ENCODE results near the gene LRRC52. TPM values are rescaled to one million over a fixed set of nuclear protein-coding genes. Genes with fewer than 3 reads are reported as not detected.

The LRRC52 gene
- total RNA-seq, 4 donors from 2014 or later = not detected

GRCh38 chr1:165612062-165612461 is 68.3 kb downstream of the LRRC52 start:
- Histone ChIP-seq H3K36me3 (no peaks in the 10 kb centered on the region), H3K27ac (no peak overlapping the region), H3K4me3 (no peak overlapping the region), H3K27me3 (no peaks in the 10 kb centered on the region), H3K9me3 (no peaks in the 10 kb centered on the region), H3K4me1 (no peaks in the 10 kb centered on the region)
- no peak for DNase-seq
- TF ChIP-seq POLR2A (IDR thresholded peaks at IDR 0.05) (no peak), CTCF (IDR thresholded peaks at IDR 0.05) (no peak)

Other genes with a start within 250 kb of the LRRC52 start
- gene LMX1A, start 187.3 kb upstream of the LRRC52 start, total RNA-seq = 1 to 10 TPM; 1.1 to 2.5 (median 1.8) TPM
- gene RXRG, start 98.9 kb upstream of the LRRC52 start, total RNA-seq = 10 to 100 TPM in 1 of 4 donors, not detected in 3; 10.7 TPM
- 100 to 1,000 TPM in 3 of 4 donors, 10 to 100 TPM in 1; 47.0 to 513 (median 407) TPM for gene MGST3, start 87.2 kb downstream of the LRRC52 start, total RNA-seq
- 100 to 1,000 TPM in 1 of 4 donors, 10 to 100 TPM in 3; 54.5 to 104 (median 74.0) TPM for gene ALDH9A1, start 154.6 kb downstream of the LRRC52 start, total RNA-seq
- 100 to 1,000 TPM in 1 of 4 donors, 10 to 100 TPM in 3; 29.7 to 183 (median 72.9) TPM for gene TMCO1, start 224.9 kb downstream of the LRRC52 start, total RNA-seq

Measured in Peyer's patch (tissue), 4 donors.